GM18951 (cell line): Measurements from ENCODE around the gene PGAM2.
"Not testable (repeated sequence)": the region's sequence is repeated elsewhere in the genome, so short reads cannot be mapped to it uniquely, and the experiment has no call there.

Experiments used
- POLR2A ChIP-seq: IDR thresholded peaks from 4 replicates; pipeline ENCODE4 v1.6.1; 2011; ENCODE audit warnings: mild to moderate bottlenecking; ENCODE audit not compliant: insufficient read length, insufficient read depth; ENCODE audit errors: extremely low read depth
- in situ Hi-C: fragments of 300-500 bp; cut with MboI; formaldehyde crosslinking; loops from one replicate; pipeline ENCODE4 v1.12.0; 2022; ENCODE audit warnings: low sequenced_read_pairs, mixed read lengths, inconsistent platforms; ENCODE audit not compliant: unreplicated experiment

The PGAM2 gene

DNA sequence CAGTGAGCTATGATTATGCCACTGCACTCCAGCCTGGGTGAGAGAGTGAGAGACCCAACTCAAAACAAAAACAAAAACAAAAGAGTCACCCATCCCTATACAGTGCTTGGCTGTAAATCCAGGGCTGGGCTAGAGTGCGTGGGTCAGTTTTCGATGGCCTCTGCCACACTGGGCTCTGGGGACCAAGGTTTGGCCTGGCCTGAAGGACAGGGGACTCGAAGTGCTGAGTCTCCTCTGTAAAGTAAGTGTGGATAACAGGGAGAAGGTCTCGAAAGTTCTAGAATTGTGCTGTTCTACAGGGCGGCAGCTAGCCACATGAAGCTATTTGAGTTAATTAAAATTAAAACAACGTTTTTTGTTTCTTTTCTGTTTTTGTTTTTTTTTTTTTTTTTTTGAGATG, 33.3 kb downstream of the PGAM2 start:
- in situ Hi-C loops = not testable (repeated sequence)

DNA sequence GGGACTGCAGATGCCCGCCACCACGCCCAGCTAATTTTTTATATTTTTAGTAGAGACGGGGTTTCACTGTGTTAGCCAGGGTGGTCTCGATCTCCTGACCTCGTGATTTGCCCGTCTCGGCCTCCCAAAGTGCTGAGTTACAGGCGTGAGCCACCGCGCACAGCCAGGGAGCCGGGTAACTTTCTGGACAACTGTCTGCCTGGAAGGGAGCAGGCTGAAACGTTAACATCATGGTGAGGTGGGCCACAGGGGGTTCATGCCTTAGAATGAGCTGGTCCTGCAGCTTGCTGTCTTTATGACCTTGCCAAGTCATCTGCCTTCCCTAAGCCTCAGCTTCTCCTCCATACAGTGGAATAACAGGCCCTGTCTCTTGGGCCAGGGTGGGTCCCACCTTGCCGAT, 34.0 kb downstream of the PGAM2 start:
- in situ Hi-C loops = not testable (repeated sequence)

DNA sequence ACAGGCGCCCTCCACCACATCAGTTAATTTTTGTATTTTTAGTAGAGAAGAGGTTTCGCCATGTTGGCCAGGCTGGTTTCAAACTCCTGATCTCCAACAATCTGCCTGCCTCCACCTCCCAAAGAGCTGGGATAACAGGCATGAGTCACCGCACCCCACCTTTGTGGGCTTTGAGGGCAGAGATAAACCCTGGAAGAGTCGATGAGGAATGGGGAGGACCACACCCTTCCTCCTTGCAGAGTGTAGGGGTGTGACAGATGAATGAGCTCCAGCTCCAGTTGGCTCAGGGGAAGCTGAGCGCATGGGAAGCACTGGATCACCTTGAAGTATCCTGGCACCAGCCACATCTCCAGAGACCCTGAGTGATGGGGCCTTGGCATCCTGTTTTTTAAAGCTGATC, 35.3 kb downstream of the PGAM2 start:
- in situ Hi-C loops = not testable (repeated sequence)

DNA sequence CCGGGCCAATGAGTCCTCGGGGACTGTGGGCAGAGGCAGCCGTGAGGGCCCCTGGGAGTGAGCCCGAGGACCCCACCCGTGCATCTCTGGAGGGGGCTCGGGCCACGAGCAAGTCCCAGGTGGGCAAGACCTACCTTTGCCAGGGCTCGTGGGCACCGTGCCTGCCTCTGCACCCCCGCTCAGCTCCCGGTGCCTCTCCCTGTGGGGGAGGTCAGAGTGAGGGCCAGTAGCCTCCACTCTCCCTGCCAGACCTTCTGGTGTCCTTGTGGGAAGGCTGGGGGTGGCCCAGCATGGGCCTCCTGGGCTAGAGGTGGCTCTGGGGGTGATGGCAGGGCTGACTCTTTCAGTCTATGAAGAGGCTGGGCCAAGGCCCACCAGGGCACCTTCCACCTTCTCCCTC, 35.9 kb downstream of the PGAM2 start:
- in situ Hi-C loops = not testable (repeated sequence)

DNA sequence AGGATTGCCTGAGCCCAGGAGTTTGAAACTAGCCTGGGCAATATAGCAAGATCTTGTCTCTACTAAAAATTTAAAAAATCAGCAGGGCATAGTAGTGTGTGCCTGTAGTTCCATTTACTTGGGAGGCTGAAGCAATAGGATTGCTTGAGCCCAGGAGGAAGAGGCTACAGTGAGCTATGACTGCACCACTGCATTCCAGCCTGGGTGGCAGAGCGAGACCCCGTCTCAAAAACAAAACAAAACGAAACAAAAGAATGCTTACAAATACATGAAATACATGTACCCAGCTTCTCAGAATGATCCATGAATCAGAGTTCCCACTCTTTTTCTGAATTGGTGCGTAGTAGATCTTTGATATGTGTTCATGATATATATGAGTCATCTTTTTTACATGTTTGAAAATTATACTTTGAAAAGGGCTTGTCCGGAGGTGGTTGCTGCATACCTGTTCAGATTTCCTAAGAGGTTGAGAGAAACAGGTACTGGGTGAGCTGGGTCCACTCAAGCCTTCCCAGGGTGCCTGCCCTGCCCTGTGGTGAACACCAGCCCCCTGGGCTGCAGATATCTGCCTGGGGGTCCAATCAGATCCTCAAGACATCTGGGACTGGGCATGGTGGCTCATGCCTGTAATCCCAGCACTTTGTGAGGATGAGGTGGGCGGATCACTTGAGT, 42.4 kb downstream of the PGAM2 start:
- in situ Hi-C loops = not testable (repeated sequence)

DNA sequence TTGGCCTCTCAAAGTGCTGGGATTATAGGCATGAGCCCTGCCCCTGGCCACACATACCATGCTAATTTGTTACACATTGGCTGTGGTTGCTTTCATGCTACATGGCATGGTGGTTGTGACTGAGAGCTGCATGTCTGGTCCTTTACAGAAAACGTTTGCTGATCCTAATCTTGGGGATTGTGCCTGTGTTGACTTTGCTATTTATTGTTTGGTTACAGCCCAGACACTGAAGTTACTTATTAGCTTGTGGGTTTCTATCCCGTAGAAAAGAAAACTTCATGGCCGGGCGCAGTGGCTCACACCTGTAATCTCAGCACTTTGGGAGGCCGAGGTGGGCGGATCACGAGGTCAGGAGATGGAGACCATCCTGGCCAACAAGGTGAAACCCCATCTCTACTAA, 43.3 kb downstream of the PGAM2 start:
- in situ Hi-C loops = not testable (repeated sequence)

DNA sequence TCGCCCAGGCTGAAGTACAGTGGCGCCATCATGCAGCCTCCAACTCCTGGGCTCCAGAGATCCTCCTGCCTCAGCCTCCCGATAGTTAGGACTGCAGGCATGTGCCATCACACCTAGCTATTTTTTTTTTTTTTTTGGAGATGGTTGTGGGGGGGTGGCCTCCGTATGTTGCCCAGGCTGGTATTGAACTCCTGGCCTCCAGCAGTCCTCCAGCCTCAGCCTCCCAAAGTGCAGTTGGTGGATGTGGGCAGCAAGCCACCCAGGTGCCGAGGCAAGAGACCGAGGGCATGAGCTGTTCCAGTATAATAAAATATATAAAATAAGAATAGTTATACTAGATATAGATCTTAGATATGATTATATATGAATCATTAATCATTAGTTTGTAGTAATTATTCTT, 45.5 kb downstream of the PGAM2 start:
- in situ Hi-C loops = not testable (repeated sequence)

DNA sequence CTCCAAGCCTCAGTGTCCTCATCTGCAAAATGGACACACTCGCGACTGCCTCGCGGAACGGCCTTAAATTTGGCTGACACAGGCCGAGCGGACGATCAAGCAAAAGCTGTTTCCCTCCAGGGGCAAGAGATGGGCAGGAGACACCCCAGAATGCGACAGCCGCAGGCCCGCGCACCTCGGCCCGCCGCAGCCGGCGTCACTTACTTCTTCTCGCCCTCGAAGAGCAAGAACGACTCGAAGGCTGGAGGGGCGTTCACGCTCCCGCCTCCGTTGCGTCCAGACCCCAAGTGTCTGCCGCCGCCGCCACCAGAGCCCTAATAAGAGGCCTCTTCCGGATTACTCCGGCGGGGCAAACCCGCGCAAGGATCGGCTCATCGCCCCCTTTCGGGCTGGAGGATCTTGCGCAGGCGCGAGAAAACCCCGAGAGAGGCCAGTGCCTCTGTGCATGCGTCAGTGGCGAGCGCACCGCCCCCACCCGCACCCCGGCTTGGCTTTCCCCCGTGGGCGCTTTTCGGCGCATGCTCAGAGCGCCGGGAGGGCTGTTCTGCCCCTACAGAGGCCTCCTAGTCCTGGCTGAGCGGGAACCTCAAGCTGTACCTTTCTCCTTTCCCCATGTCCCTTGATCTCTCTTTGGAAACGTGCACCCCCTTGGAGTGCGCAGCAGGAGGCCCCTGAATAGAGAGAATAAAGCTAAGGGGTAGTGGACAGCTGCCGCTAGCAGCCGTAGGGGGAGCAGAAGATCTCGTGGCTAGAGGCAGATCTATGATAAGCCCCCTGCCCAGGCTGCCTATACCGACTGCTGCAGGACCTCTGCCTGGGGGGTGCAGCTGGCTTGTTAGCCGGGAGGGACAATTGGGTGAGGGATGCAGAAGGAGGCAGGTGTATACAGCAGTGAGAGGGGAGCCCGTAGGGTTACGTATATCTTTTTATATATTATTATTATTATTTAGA, 46.2 kb downstream of the PGAM2 start:
- TF ChIP-seq POLR2A = peak; percentile 58

DNA sequence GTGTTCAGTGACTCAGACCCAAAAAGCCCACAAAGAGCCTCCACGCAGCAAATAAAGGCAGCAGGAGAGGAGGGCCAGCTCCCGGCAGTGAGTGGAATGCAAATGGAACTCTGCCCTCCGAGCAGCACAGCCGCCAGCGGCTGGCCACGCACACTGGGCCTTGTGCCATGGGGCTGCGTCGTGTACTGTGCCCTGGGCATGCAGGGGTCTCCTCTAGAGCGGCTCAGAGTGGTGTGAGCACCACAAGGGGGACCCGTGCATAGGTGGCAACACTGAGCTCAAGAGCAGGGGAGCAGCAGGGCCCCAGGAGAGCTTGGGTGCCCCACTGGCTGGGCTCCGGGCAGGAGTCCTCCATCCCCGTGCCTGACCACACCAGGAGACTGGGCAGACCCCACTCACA, 50.3 kb downstream of the PGAM2 start:
- in situ Hi-C loops = not testable (repeated sequence)

More for the DNA sequence above, 46.2 kb downstream of the PGAM2 start:
- in situ Hi-C loops = not testable (repeated sequence)
